ENCODE results near the gene MEG3. TPM values are rescaled to one million over a fixed set of nuclear protein-coding genes. Genes with fewer than 3 reads are reported as not detected.

The MEG3 gene
- total and polyA plus RNA-seq, 9 of the 15 experiments (the other 6 are each of a cell fraction or from before 2014, with no cell fraction given): 0.10 to 5.3 (median 1.0) TPM; not detected in 1

DNA sequence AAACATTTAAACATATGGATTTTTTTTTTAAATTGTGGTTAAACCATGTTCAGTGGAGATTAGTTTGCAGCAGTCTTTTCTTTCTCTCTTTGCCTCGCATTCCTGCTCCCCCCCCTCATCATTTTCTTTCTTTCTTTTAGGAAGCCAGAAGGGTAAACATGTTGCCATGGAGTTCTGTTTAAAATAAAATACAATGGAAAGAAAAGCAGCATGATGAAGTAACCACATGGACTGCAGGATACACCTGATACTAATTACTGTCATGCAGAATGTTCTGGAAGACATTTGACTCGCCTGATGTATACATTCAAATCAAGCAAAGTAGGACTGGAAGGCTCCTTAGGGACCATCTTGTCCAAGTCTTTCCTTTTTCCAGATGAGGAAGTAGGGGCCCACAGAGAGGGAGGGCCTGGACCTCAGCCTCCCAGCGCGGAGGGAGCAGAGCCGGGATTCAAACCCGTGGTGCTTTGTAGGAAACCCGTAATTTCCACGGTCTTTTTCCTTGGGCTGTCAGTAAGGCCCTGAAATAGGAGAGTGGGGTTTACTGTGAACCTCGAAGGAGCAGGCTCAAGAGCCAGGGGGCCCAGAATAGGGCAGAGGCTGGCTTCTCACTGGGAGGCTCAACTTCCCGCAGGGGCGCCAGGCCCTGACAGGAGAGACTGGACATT is 2.4 kb upstream of the MEG3 start:
- no peak overlapping the region for H3K27ac ChIP-seq (ENCODE audit: extremely low read depth, low read depth, low read length)
- in situ Hi-C loops (cut with MboI): no loop called here
- FAIRE-seq (no peak), ATAC-seq (no peak), DNase-seq (ENCODE audit: extremely low read depth in 1 of 4, low spot score in 3 of 4) (no peak)
- no peak overlapping the region for H3K9ac ChIP-seq (ENCODE audit: insufficient read depth in 1 of 2, low read depth in 2 of 2, low read length in 2 of 2)
- ChIA-PET POLR2A (no interaction called here), CTCF (ENCODE audit: low intra/inter-chr PET ratio) (no interaction called here)
- H3K4me2 ChIP-seq (ENCODE audit: insufficient read depth, low read length): no peak overlapping the region
- peaks cover 4 to 18% of the 10 kb centered on the region in 2 experiments; a peak in 3 of 5 replicates for H3K4me1 ChIP-seq (replicated peaks in 1 of 2; ENCODE audit: control insufficient read depth in 2 of 2, insufficient read depth in 2 of 2, low read length in 2 of 2)
- 80% methylated on average over 3 of the region's 11 CpGs for WGBS (ENCODE audit: insufficient coverage, low coverage, missing lambda C conversion rate)
- no peaks in the 10 kb centered on the region for H4K20me1 ChIP-seq (replicated peaks; ENCODE audit: control insufficient read depth, insufficient read depth, low read length)
- H3K4me3 ChIP-seq: no peak overlapping the region
- H3K79me2 ChIP-seq (ENCODE audit: control insufficient read depth, insufficient read depth, low read length): no peaks in the 10 kb centered on the region
- TF ChIP-seq SNRNP70 (optimal IDR thresholded peaks at IDR 0.05; ENCODE audit: low read depth, low read length) (no peak), NFIX (CRISPR knock-in tag; IDR thresholded peaks at IDR 0.05; ENCODE audit: low read depth) (no peak), ZNF197 (CRISPR knock-in tag; IDR thresholded peaks at IDR 0.05; ENCODE audit: low read depth) (no peak), PTBP1 (IDR thresholded peaks at IDR 0.05; ENCODE audit: low read depth, low read length) (no peak), MCM7 (IDR thresholded peaks at IDR 0.05) (no peak), ZNF668 (CRISPR knock-in tag; IDR thresholded peaks at IDR 0.05) (no peak), RUNX1 (IDR thresholded peaks at IDR 0.05; ENCODE audit: low read depth) (no peak), HDGF (IDR thresholded peaks at IDR 0.05) (no peak), TEAD2 (tag; IDR thresholded peaks at IDR 0.05) (no peak), SMAD3 (CRISPR knock-in tag; conservative IDR thresholded peaks at IDR 0.05) (no peak), CBX5 (IDR thresholded peaks at IDR 0.05; ENCODE audit: borderline replicate concordance, low read depth) (no peak), TARDBP (IDR thresholded peaks at IDR 0.05) (no peak), ZNF253 (CRISPR knock-in tag; conservative IDR thresholded peaks at IDR 0.05) (no peak), SUPT5H (IDR thresholded peaks at IDR 0.05) (no peak), ZNF780A (CRISPR knock-in tag; IDR thresholded peaks at IDR 0.05) (no peak)
- TF ChIP-seq, protein P1, sequence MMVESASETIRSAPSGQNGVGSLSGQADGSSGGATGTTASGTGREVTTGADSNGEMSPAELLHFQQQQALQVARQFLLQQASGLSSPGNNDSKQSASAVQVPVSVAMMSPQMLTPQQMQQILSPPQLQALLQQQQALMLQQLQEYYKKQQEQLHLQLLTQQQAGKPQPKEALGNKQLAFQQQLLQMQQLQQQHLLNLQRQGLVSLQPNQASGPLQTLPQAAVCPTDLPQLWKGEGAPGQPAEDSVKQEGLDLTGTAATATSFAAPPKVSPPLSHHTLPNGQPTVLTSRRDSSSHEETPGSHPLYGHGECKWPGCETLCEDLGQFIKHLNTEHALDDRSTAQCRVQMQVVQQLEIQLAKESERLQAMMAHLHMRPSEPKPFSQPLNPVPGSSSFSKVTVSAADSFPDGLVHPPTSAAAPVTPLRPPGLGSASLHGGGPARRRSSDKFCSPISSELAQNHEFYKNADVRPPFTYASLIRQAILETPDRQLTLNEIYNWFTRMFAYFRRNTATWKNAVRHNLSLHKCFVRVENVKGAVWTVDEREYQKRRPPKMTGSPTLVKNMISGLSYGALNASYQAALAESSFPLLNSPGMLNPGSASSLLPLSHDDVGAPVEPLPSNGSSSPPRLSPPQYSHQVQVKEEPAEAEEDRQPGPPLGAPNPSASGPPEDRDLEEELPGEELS (CRISPR knock-in tag; IDR thresholded peaks at IDR 0.05; ENCODE audit: borderline replicate concordance): no peak
- TF ChIP-seq, protein P2, sequence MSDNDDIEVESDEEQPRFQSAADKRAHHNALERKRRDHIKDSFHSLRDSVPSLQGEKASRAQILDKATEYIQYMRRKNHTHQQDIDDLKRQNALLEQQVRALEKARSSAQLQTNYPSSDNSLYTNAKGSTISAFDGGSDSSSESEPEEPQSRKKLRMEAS (CRISPR knock-in tag; IDR thresholded peaks at IDR 0.05): no peak
- TF ChIP-seq, protein P3, sequence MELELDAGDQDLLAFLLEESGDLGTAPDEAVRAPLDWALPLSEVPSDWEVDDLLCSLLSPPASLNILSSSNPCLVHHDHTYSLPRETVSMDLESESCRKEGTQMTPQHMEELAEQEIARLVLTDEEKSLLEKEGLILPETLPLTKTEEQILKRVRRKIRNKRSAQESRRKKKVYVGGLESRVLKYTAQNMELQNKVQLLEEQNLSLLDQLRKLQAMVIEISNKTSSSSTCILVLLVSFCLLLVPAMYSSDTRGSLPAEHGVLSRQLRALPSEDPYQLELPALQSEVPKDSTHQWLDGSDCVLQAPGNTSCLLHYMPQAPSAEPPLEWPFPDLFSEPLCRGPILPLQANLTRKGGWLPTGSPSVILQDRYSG (tag; conservative IDR thresholded peaks at IDR 0.05; ENCODE audit: low read depth): no peak
- TF ChIP-seq, protein P4, sequence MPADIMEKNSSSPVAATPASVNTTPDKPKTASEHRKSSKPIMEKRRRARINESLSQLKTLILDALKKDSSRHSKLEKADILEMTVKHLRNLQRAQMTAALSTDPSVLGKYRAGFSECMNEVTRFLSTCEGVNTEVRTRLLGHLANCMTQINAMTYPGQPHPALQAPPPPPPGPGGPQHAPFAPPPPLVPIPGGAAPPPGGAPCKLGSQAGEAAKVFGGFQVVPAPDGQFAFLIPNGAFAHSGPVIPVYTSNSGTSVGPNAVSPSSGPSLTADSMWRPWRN (IDR thresholded peaks at IDR 0.05; ENCODE audit: low read depth): no peak
- TF ChIP-seq, protein P5, sequence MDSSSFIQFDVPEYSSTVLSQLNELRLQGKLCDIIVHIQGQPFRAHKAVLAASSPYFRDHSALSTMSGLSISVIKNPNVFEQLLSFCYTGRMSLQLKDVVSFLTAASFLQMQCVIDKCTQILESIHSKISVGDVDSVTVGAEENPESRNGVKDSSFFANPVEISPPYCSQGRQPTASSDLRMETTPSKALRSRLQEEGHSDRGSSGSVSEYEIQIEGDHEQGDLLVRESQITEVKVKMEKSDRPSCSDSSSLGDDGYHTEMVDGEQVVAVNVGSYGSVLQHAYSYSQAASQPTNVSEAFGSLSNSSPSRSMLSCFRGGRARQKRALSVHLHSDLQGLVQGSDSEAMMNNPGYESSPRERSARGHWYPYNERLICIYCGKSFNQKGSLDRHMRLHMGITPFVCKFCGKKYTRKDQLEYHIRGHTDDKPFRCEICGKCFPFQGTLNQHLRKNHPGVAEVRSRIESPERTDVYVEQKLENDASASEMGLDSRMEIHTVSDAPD (CRISPR knock-in tag; IDR thresholded peaks at IDR 0.05): no peak
- intact Hi-C loops (cut with micrococcal nuclease): no loop called here
- H3K27me3 ChIP-seq (ENCODE audit: control insufficient read depth in 2 of 2, insufficient read depth in 2 of 2, low read length in 2 of 2): no peaks in the 10 kb centered on the region
- no peaks in the 10 kb centered on the region for H3K36me3 ChIP-seq (ENCODE audit: control insufficient read depth, insufficient read depth, low read length)
- H3K9me3 ChIP-seq (replicated peaks; ENCODE audit: control insufficient read depth, insufficient read depth, low read depth, low read length): peaks cover 2% of the 10 kb centered on the region
- no TSS peak for BruUV-seq (replicated peaks)
- no peak overlapping the region for H2AFZ ChIP-seq (ENCODE audit: low read depth, low read length)
- H3K9me1 ChIP-seq (ENCODE audit: control insufficient read depth, insufficient read depth, low read length): no peaks in the 10 kb centered on the region

Data from K562 (cell line).